Measurements from ENCODE around the gene ALKBH5. TPM values are rescaled to one million over a fixed set of nuclear protein-coding genes. Genes with fewer than 3 reads are reported as not detected.
"Not testable (repeated sequence)": the region's sequence is repeated elsewhere in the genome, so short reads cannot be mapped to it uniquely, and the experiment has no call there.

Gene ALKBH5
- total RNA-seq, 1 experiment from 2014 or later, result 101 TPM

DNA sequence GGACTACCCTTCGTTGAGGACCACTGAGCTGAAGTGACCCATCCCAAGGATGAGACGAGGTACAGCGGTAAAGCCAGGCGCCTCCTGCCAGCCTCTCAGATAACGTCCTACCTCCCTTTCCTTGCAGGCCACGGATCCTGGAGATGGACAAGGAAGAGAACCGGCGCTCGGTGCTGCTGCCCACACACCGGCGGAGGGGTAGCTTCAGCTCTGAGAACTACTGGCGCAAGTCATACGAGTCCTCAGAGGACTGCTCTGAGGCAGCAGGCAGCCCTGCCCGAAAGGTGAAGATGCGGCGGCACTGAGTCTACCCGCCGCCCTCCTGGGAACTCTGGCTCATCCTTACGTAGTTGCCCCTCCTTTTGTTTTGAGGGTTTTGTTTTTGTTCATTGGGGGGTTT, 24.5 kb downstream of the ALKBH5 start:
- H3K4me3 ChIP-seq (ENCODE audit: insufficient read depth, low read depth, low read length), result no peak overlapping the region
- no peak for DNase-seq
- peaks cover 20% of the 10 kb centered on the region for H3K36me3 ChIP-seq (replicated peaks; ENCODE audit: control insufficient read depth, insufficient read depth, low read length)
- H3K27me3 ChIP-seq (ENCODE audit: control insufficient read depth, insufficient read depth, low read length), result no peaks in the 10 kb centered on the region

DNA sequence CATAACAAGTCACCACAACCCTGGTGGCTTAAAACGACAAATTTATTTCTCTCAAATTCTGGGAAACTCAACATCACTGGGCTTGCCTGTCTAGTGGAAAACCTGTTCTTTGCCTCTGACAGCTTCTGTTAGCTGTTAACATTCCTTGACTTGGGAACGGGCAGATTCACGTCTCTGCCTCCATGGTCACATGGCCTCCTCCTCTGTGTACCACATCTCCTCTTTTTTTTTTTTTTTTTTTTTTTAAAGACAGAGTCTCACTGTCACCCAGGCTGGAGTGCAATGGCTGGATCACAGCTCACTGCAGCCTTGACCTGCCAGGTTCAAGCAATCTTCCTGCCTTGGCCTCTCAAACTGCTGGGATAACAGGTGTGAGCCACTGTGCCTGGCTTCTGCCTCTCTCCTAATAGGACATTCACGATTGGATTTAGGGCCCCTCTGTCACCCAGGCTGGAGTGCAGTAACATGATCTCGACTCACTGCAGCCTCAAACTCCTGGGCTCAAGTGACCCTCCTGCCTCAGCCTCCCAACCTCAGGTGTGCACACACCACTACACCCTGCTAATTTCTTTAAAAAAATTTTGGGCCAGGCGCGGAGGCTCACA, 30.1 kb downstream of the ALKBH5 start:
- Histone ChIP-seq H3K27me3 (ENCODE audit: control insufficient read depth, insufficient read depth, low read length) (no peaks in the 10 kb centered on the region), H3K36me3 (replicated peaks; ENCODE audit: control insufficient read depth, insufficient read depth, low read length) (peaks cover 6% of the 10 kb centered on the region), H3K4me3 (ENCODE audit: insufficient read depth, low read depth, low read length) (no peak overlapping the region)
- DNase-seq, result no peak

DNA sequence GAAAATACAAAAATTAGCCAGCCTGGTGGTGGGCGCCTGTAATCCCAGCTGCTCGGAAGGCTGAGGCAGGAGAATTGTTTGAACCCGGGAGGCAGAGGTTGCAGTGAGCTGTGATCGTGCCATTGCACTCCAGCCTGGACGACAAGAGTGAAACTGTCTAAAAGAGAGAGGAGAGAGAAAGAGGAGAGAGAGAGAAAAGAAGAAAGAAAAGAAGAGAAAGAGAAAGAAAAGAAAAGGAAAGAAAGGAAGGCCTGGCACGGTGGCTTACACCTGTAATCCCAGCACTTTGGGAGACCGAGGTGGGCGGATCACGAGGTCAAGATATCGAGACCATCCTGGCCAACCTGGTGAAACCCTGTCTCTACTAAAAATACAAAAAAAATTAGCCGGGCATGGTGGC, 33.3 kb downstream of the ALKBH5 start:
- not testable (repeated sequence) for H3K4me3 ChIP-seq (ENCODE audit: insufficient read depth, low read depth, low read length); DNase-seq; H3K27me3 ChIP-seq (ENCODE audit: control insufficient read depth, insufficient read depth, low read length); H3K36me3 ChIP-seq (replicated peaks; ENCODE audit: control insufficient read depth, insufficient read depth, low read length)

DNA sequence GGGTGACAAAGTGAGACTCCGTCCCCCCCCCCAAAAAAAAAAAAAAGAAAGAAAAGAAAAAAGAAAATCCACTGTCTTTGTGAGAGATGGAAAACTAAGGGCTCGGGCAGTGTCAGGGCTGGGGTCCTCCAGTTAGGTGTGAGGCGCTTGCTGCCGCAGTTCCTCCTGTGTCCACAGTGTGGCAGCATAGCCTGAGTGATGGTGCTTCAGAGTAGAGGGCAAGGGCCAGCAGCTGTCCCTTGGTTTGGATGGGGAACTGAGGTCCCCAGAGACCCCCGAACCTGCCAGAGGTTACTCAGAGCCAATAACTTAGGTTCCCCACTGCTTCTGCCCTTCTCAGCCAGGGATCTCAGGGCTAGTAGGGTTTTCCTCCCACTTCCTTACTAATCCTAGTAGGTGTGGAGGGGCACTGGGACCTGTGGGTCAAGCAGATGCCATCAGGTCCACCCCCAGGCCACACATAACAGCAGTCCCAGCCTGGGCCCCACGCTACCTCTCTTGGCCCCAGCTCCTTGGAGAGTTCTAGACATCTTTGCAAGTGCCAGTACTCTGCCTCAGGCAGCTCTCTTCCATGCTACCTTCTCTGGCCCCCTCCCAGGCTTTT, 33.9 kb downstream of the ALKBH5 start:
- H3K36me3 ChIP-seq (replicated peaks; ENCODE audit: control insufficient read depth, insufficient read depth, low read length), result no peaks in the 10 kb centered on the region
- no peak overlapping the region for H3K4me3 ChIP-seq (ENCODE audit: insufficient read depth, low read depth, low read length)
- no peaks in the 10 kb centered on the region for H3K27me3 ChIP-seq (ENCODE audit: control insufficient read depth, insufficient read depth, low read length)
- DNase-seq, result peak; percentile 92

DNA sequence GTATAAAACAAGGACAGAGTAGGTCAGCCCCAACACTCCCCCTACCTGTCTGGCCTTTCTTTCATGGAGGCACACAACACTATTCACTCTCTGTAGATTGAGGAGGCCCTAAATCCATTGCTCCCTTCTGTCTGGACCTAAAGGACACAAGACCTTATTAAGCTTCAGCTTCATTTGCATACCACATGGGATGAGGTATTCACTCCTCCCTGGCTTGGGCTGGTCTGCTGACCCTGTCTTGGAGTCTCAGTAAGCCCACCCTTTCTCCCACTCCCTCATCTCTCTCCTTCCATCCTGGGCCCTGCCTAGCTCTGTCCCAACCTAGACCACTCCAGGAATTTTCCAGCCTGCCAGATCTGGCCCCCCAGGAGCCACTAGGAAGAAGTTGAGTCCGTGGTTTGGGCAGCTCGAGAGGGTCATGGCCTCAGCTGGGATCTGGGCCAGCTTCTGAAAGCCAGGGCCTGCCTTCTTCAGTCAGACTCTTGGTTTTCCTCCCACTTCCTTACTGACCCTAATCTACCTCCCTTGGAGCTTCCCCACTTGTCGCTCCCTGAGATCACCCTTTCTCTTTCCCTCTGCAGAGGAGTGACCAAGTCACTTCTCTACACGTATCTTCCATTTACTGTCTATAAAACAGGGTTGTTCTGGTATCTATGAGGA, 35.3 kb downstream of the ALKBH5 start:
- H3K36me3 ChIP-seq (replicated peaks; ENCODE audit: control insufficient read depth, insufficient read depth, low read length), result no peaks in the 10 kb centered on the region
- no peak overlapping the region for H3K4me3 ChIP-seq (ENCODE audit: insufficient read depth, low read depth, low read length)
- H3K27me3 ChIP-seq (ENCODE audit: control insufficient read depth, insufficient read depth, low read length), result no peaks in the 10 kb centered on the region
- no peak for DNase-seq

DNA sequence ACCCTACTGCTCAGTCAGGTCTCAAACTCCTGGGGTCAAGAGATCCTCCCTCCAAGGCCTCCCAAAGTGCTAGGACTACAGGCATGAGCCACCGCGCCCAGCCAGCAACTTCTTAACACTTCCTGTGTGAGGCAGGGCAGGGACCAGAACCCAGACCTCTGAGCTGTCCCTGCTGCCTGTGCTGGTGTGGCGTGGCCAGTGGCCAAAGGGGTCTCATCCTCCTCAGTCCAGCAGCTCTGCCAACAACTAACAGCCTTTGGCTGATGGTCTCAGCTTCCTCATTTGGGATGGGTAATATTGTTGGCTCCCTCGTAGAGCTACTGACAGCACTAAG, 40.4 kb downstream of the ALKBH5 start:
- H3K4me3 ChIP-seq (ENCODE audit: insufficient read depth, low read depth, low read length), result peak overlapping the region; percentile 69
- H3K27me3 ChIP-seq (ENCODE audit: control insufficient read depth, insufficient read depth, low read length), result no peaks in the 10 kb centered on the region

DNA sequence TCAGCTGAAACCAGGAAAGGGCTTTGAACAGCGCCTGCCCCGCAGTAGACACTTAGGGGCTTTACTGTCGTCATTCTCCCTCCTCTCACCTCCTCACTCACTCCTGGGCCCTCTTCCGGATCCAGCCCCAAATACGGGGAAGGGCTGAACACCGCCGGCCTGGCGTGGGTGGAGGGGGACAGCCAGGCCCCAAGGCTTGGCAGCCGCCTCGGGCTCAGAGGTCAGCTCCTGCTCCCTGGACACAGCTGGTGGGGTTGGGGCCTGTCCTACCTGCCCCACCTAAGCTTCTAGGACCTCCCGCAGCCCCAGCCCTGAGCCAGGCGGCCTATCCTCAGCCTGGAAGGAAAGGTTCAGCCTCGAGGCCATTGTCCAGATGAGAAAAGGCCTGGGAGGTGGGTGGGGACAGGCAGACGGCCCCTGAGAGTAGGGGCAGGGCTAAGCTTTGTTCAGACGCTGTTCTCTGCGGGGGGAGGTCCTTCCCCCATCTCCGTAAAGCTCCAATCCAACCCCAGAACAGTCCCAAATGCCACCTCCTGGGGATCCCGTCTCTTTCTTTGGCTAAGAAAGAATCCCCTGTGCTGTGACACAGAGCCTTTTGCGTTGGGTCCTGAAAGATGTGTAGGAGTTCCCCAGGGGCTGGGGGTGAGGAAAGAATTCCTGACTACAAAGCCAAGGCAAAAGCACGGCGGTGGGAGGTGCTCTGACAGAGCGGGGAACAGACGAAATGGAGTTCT, 40.9 kb downstream of the ALKBH5 start:
- DNase-seq, result peak; percentile 95
- H3K36me3 ChIP-seq (replicated peaks; ENCODE audit: control insufficient read depth, insufficient read depth, low read length), result no peaks in the 10 kb centered on the region
- H3K4me3 ChIP-seq (ENCODE audit: insufficient read depth, low read depth, low read length), result peak overlapping the region; percentile 69
- no peaks in the 10 kb centered on the region for H3K27me3 ChIP-seq (ENCODE audit: control insufficient read depth, insufficient read depth, low read length)

More for the DNA sequence above, 40.4 kb downstream of the ALKBH5 start:
- DNase-seq, result no peak
- no peaks in the 10 kb centered on the region for H3K36me3 ChIP-seq (replicated peaks; ENCODE audit: control insufficient read depth, insufficient read depth, low read length)

DNA sequence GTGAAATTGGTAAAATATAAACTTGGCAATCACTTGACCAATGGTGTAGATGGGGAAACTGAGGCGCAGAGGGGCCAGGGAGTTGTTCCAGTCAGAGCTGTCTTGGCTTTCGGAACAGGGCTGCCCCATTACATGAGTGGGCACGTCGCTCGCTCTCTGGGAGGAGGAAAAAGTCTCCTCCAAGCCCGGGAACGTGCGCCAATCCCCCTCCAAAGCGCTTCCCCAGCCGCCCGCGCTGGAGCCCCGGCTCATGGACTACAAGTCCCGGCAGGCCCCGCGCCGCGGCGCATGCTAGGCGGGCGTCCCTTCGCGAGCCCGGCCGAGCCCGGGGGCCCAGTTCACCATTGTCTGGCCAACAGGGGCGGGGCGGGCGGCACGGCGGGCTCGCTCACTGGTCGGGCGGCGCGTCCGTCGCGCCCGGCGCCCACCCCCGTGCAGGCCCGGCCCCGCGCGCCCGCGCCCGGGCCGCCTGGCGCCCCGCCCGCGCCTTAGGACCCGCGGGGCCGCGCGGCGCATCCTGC, 41.6 kb downstream of the ALKBH5 start, which contains the start of gene LLGL1:
Gene LLGL1 (plus strand): TSS at position 515 of the 521 bp plus-strand sequence. CDS start 48 bp downstream, outside the sequence.
- Histone ChIP-seq H3K36me3 (replicated peaks; ENCODE audit: control insufficient read depth, insufficient read depth, low read length) (no peaks in the 10 kb centered on the region), H3K4me3 (ENCODE audit: insufficient read depth, low read depth, low read length) (peak within 1 kb of the TSS; percentile 90), H3K27me3 (ENCODE audit: control insufficient read depth, insufficient read depth, low read length) (no peaks in the 10 kb centered on the region)
- peak; percentile 100 for DNase-seq

DNA sequence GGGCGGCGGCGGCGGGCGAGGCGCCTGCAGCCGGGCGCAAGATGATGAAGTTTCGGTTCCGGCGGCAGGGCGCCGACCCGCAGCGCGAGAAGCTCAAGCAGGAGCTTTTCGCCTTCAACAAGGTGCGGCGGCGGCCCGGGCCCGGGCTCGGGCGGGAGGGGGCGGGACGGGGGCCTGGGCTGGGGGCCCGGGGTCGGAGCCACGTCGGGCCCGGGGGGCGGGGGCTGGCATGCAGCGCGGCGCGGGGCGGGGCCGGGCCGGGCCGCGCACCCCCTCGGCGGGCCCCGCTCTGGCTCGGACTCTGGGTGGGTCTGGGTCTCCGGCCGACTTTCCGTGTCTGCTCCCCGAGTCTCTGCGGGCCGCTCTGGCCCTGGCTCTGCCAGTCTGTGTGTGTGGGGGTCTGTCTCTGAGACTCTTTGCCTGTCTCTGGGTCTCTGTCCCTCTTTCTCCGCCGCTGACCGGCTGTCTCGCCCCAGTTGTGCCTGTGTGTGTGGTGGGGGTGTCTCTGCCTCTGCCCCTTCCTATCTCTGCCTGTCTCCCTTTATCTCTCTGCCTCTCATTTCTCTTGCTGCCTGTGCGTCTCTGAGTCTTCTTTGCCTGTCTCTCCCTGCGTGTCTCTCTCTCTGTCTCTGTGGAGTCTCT, 42.1 kb downstream of the ALKBH5 start:
- Histone ChIP-seq H3K36me3 (replicated peaks; ENCODE audit: control insufficient read depth, insufficient read depth, low read length) (no peaks in the 10 kb centered on the region), H3K4me3 (ENCODE audit: insufficient read depth, low read depth, low read length) (peak overlapping the region; percentile 90), H3K27me3 (ENCODE audit: control insufficient read depth, insufficient read depth, low read length) (no peaks in the 10 kb centered on the region)
- peak; percentile 94 for DNase-seq

DNA sequence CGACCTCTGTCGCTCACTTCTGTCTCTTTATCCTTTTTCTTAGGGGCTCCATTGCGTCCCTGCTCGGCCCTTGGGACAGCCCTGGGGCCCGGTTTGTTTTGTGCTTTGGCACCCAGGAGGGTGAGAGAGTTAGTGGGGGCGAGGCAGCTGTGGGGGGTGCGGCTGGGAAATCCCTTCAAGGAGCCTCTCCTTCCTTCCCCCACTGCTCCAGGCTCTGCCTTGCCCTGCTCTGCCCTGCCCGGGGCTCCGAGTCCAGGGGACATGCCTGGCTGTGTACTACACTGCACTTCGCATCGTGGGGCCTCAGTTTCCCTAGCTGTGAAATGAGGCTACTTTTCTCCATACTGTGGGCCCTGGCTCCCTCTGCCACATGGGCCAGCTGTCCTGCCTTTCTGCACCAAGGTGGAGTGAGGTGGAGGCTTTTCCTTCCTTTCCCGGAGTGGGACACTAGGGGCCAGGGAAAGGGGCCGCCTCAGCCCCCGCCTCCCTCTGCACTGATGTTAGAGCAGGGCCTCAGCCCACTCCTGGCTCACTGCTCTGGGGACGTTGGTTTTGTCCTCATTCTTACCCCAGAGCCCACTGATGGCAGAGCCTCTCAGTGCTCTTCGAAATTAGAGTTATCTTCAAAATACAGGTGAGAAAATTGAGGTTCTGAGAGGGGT, 42.8 kb downstream of the ALKBH5 start:
- H3K4me3 ChIP-seq (ENCODE audit: insufficient read depth, low read depth, low read length), result peak overlapping the region; percentile 90
- no peaks in the 10 kb centered on the region for H3K27me3 ChIP-seq (ENCODE audit: control insufficient read depth, insufficient read depth, low read length)
- H3K36me3 ChIP-seq (replicated peaks; ENCODE audit: control insufficient read depth, insufficient read depth, low read length), result no peaks in the 10 kb centered on the region
- peak; percentile 72 for DNase-seq

DNA sequence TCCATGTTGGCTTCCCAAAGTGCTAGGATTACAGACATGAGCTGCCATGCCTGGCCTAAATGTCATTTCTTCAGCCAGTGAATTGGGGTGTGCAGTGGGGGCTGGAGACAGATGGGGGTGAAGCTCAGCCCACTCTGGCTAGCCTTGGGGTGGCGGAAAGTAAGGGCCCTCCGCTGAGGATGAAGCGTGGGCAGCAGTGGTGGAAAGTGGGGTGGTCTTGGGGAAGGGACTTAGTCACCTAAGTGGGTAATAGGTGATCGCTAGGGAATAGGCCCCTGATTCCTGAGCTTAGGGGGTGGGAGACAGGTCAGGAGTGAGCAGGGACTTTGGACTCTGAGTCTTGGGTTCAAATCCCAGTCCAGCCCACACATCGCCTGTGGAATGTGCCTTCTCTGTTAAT, 44.0 kb downstream of the ALKBH5 start:
- no peak for DNase-seq
- Histone ChIP-seq H3K4me3 (ENCODE audit: insufficient read depth, low read depth, low read length) (no peak overlapping the region), H3K27me3 (ENCODE audit: control insufficient read depth, insufficient read depth, low read length) (no peaks in the 10 kb centered on the region)

DNA sequence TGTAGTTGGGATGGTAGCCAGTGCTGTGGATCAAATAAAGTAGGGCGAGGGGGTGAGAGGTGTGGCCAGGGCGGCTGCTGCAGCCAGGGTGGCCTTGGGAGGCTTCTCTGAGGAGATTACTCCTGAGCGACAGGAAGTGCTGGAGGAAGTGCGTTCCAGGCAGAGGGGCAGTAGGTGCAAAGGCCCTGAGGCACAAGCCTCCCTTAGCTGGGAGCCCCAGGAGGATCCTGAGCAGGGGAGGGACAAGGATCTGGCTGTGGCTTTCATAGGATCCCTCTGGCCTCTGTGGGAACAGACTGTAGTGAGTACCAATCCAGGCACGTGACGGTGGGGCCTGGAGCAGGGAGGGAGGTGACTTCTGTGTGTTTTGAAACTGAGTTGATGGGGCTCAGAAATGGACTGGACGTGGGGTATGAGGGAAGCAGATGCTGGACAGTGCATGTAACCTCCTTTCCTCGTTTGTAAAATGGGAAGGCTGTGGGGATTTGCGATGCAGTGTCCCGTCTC, 44.6 kb downstream of the ALKBH5 start:
- no peak for DNase-seq
- Histone ChIP-seq H3K36me3 (replicated peaks; ENCODE audit: control insufficient read depth, insufficient read depth, low read length) (peaks cover 2% of the 10 kb centered on the region), H3K4me3 (ENCODE audit: insufficient read depth, low read depth, low read length) (no peak overlapping the region), H3K27me3 (ENCODE audit: control insufficient read depth, insufficient read depth, low read length) (no peaks in the 10 kb centered on the region)

More for the DNA sequence above, 44.0 kb downstream of the ALKBH5 start:
- peaks cover 2% of the 10 kb centered on the region for H3K36me3 ChIP-seq (replicated peaks; ENCODE audit: control insufficient read depth, insufficient read depth, low read length)

DNA sequence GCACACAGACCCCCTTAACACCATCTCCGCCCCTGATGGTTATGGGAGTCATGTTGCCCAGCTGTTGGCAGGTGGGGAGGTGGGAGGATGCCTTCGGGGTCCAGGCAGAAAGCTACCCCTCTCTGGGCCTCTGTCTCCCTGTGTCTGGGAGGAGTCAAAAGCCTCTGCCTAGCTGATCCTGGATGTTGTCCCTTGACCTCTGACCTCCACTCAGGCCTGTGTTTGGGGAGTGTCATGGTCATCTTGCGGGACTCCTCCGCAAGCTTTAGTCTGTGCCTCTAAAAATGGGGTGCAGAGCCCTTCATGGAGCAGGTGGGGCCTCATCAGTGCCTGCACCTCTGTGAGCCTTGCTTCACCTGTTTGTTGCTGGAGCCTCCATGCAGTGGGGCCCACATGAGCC, 45.6 kb downstream of the ALKBH5 start:
- Histone ChIP-seq H3K4me3 (ENCODE audit: insufficient read depth, low read depth, low read length) (no peak overlapping the region), H3K27me3 (ENCODE audit: control insufficient read depth, insufficient read depth, low read length) (no peaks in the 10 kb centered on the region), H3K36me3 (replicated peaks; ENCODE audit: control insufficient read depth, insufficient read depth, low read length) (peaks cover 2% of the 10 kb centered on the region)
- DNase-seq, result no peak

DNA sequence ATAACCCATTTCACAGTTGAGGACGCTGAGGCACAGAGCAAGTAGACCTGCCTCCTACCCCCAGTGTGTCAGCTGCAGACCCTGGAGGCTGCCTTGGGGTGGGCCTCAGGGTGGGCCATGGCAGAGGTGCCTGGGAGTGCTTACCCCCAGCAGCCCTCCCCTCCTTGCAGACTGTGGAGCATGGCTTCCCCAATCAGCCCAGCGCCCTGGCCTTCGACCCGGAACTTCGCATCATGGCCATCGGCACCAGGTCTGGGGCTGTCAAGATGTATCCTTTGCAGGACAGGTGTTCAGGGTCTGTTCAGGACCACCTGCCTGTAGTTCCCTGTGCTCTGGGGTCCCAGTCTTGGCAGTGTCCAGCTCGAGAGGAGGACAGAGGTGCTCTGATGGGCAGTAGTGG, 46.1 kb downstream of the ALKBH5 start:
- no peak overlapping the region for H3K4me3 ChIP-seq (ENCODE audit: insufficient read depth, low read depth, low read length)
- no peak for DNase-seq
- peaks cover 6% of the 10 kb centered on the region for H3K36me3 ChIP-seq (replicated peaks; ENCODE audit: control insufficient read depth, insufficient read depth, low read length)
- H3K27me3 ChIP-seq (ENCODE audit: control insufficient read depth, insufficient read depth, low read length), result no peaks in the 10 kb centered on the region

All from H7 (cell line).